K562 (cell line): ENCODE measurements around the gene FOXN3. TPM values are rescaled to one million over a fixed set of nuclear protein-coding genes. Genes with fewer than 3 reads are reported as not detected.

Experiments
- ATAC-seq: fragments of 200-7000 bp; cut with Tn5 transposase; 3 replicates; pipeline ENCODE4 v1.9.1; 2020; ENCODE audit warnings: moderate library complexity
- BruUV-seq: library from RNA; stranded (reverse); fragments of 400-500 nt; replicated peaks from 2 replicates; lab custom pipeline; 2021; lab: Mats Ljungman, UMichigan
- CTCF ChIA-PET: fragments of 300-600 bp; formaldehyde crosslinking; extraction: SDS; loops from one replicate; lab custom pipeline; 2021; ENCODE audit warnings: low intra/inter-chr PET ratio; lab: Yijun Ruan, JAX
- POLR2A ChIA-PET: fragments of 300-600, 350-650 bp; sonication (Branson Sonifier 250); formaldehyde crosslinking; extraction: SDS; loops from one replicate; lab custom pipeline; 2021; ENCODE audit warnings: antibody characterized with exemption, inconsistent platforms; lab: Yijun Ruan, JAX
- DNase-seq, 4 experiments: peaks; one replicate each; pipeline versions ENCODE4 v3.0.0 to v3.0.0-alpha.2; 2011 to 2018; ENCODE audit warnings: low spot score in 3 of 4, mixed read lengths in 3 of 4; ENCODE audit errors: extremely low read depth in 1 of 4
- FAIRE-seq: peaks from 2 replicates; lab custom pipeline; 2011; peaks lifted over from hg19 to GRCh38; lab: Jason Lieb, UNC
- H2AFZ ChIP-seq: 2 replicates; pipeline ENCODE4 v1.6.0; 2011; ENCODE audit warnings: low read depth, low read length, control low read depth, inconsistent platforms
- H3K27ac ChIP-seq: fragments of 200-600 bp; 3 replicates; pipeline ENCODE4 v1.8.0; 2011; ENCODE audit warnings: low read depth, mild to moderate bottlenecking, control low read depth, inconsistent platforms, low read length, moderate library complexity, mixed read lengths; ENCODE audit errors: extremely low read depth
- H3K27me3 ChIP-seq, 2 experiments: fragments of 300-600 bp in 1 of 2; 2 replicates in 1 of 2; 3 replicates in 1 of 2; pipeline versions ENCODE4 v1.6.0 to v1.8.0; 2011; ENCODE audit warnings: inconsistent platforms in 2 of 2, low read length in 2 of 2, mild to moderate bottlenecking in 1 of 2, mixed read lengths in 1 of 2, moderate library complexity in 1 of 2; ENCODE audit not compliant: control insufficient read depth in 2 of 2, insufficient read depth in 2 of 2
- H3K36me3 ChIP-seq: fragments of 300-600 bp; 3 replicates; pipeline ENCODE4 v1.8.0; 2011; ENCODE audit warnings: mild to moderate bottlenecking, low read length, inconsistent platforms; ENCODE audit not compliant: control insufficient read depth, insufficient read depth
- H3K4me1 ChIP-seq, 2 experiments: fragments of 200-600 bp in 1 of 2; replicated peaks in 1 of 2; 2 replicates in 1 of 2; 3 replicates in 1 of 2; pipeline versions ENCODE4 v1.5.1 to v1.8.0; 2011; ENCODE audit warnings: inconsistent platforms in 2 of 2, low read length in 2 of 2, mild to moderate bottlenecking in 1 of 2, mixed read lengths in 1 of 2, moderate library complexity in 1 of 2; ENCODE audit not compliant: control insufficient read depth in 2 of 2, insufficient read depth in 2 of 2
- H3K4me2 ChIP-seq: 2 replicates; pipeline ENCODE4 v1.6.1; 2011; ENCODE audit warnings: low read length, control low read depth, inconsistent platforms, mixed read lengths; ENCODE audit not compliant: insufficient read depth
- H3K4me3 ChIP-seq: fragments of 200-600 bp; sonication (generic), shearing (Covaris generic); 2 replicates; pipeline ENCODE4 v1.5.1; 2016; ENCODE audit warnings: control low read depth, inconsistent platforms
- H3K79me2 ChIP-seq: fragments of 200-600 bp; 3 replicates; pipeline ENCODE4 v1.8.0; 2011; ENCODE audit warnings: low read length, inconsistent platforms; ENCODE audit not compliant: control insufficient read depth, insufficient read depth
- H3K9ac ChIP-seq, 2 experiments: 2 replicates each; pipeline versions ENCODE4 v1.6.0 to v1.6.1; 2011; ENCODE audit warnings: low read depth in 2 of 2, low read length in 2 of 2, control low read depth in 1 of 2, inconsistent platforms in 1 of 2, mild to moderate bottlenecking in 1 of 2, mixed read lengths in 1 of 2; ENCODE audit not compliant: insufficient read depth in 1 of 2
- H3K9me1 ChIP-seq: one replicate; pipeline ENCODE4 v1.6.0; 2011; ENCODE audit warnings: inconsistent platforms, mild to moderate bottlenecking, low read length, moderate library complexity; ENCODE audit not compliant: control insufficient read depth, insufficient read depth
- H3K9me3 ChIP-seq: replicated peaks from 2 replicates; pipeline ENCODE4 v1.5.1; 2011; ENCODE audit warnings: low read depth, low read length, inconsistent platforms; ENCODE audit not compliant: control insufficient read depth, insufficient read depth
- H4K20me1 ChIP-seq: replicated peaks from 2 replicates; pipeline ENCODE4 v1.6.1; 2011; ENCODE audit warnings: low read length, inconsistent platforms, mixed read lengths; ENCODE audit not compliant: control insufficient read depth, insufficient read depth
- BRD9 ChIP-seq: fragments of 450-650 bp; IDR thresholded peaks from 2 replicates; pipeline ENCODE4 v1.6.1; 2018; ENCODE audit warnings: low read depth; ENCODE audit not compliant: partially characterized antibody
- HNRNPK ChIP-seq: fragments of 200-400 bp; formaldehyde crosslinking; IDR thresholded peaks from one replicate; pipeline ENCODE4 v1.6.1; 2018; ENCODE audit warnings: mild to moderate bottlenecking, low read depth, low read length; ENCODE audit not compliant: poor library complexity, severe bottlenecking
- MAX ChIP-seq: sonication (generic); formaldehyde crosslinking; IDR thresholded peaks from 2 replicates; pipeline ENCODE4 v1.9.0; 2022; ENCODE audit warnings: mild to moderate bottlenecking, missing genetic modification reagents
- POLR3A ChIP-seq: IDR thresholded peaks from 2 replicates; pipeline ENCODE4 v1.6.1; 2011; ENCODE audit warnings: borderline replicate concordance, mild to moderate bottlenecking, moderate library complexity; ENCODE audit not compliant: insufficient read length, insufficient read depth; ENCODE audit errors: extremely low read depth
- RFX1 ChIP-seq: fragments of 450-650 bp; IDR thresholded peaks from 2 replicates; pipeline ENCODE4 v1.6.1; 2016; ENCODE audit warnings: mild to moderate bottlenecking, moderate library complexity
- ZBTB12 ChIP-seq: fragments of 250-450 bp; sonication (Bioruptor Pico); IDR thresholded peaks from 2 replicates; pipeline ENCODE4 v1.4.0; 2020
- WGBS: fragments of 100-300 bp; shearing (Covaris generic); methylation state at CpG from one replicate; pipeline ENCODE4 v1.1.6; 2016; ENCODE audit warnings: low coverage, mixed read lengths; ENCODE audit not compliant: insufficient coverage; ENCODE audit errors: missing lambda C conversion rate; 5-methylcytosine and 5-hydroxymethylcytosine counted together
- in situ Hi-C: fragments of 300-500 bp; cut with MboI; formaldehyde crosslinking; loops from 4 replicates; pipeline ENCODE4 v1.15.0; 2018; ENCODE audit warnings: inconsistent platforms, mixed read lengths
- intact Hi-C: fragments of 100-400 bp; cut with micrococcal nuclease; formaldehyde crosslinking; loops from 2 replicates; pipeline ENCODE4 v1.14.2; 2022
- polyA plus RNA-seq, 8 experiments: library from polyadenylated mRNA; depleted of rRNA in 4 of 8; stranded (reverse) in 5 of 8; unstranded in 3 of 8; fragments of >200 nt; fragmentation: Nextera tagmentation in 2 of 8; fragmentation: Illumina TruSeq in 1 of 8; extraction: Ambion mirVana in 2 of 8; extraction: Trizol in 1 of 8; gene quantifications; 2 replicates each; pipeline versions ENCODE4 v1.2.1 to v1.2.3, GENCODE V29; 2011 to 2014; ENCODE audit warnings: inconsistent platforms in 1 of 8, missing spikeins in 1 of 8
- total RNA-seq, 7 experiments: library from RNA; depleted of rRNA in 6 of 7; stranded (reverse); fragments of >200 nt in 6 of 7; fragmentation: Illumina TruSeq in 2 of 7; extraction: Trizol in 2 of 7; gene quantifications; 2 replicates each; pipeline versions ENCODE4 v1.2.1 to v1.2.3, GENCODE V29; 2011 to 2021; ENCODE audit warnings: low replicate concordance in 1 of 7
- TF ChIP-seq, protein P1 (sequence below): sonication (generic); formaldehyde crosslinking; IDR thresholded peaks from 2 replicates; pipeline ENCODE4 v1.8.0; 2022; ENCODE audit warnings: mild to moderate bottlenecking, missing genetic modification reagents, borderline replicate concordance
- TF ChIP-seq, protein P2 (sequence below): sonication (generic); formaldehyde crosslinking; IDR thresholded peaks from 2 replicates; pipeline ENCODE4 v1.8.0; 2023; ENCODE audit warnings: missing genetic modification reagents, mild to moderate bottlenecking, borderline replicate concordance

The FOXN3 gene
- total and polyA plus RNA-seq, 9 of the 15 experiments (the other 6 are each of a cell fraction or from before 2014, with no cell fraction given), result 0.07 to 1.3 (median 0.40) TPM

DNA sequence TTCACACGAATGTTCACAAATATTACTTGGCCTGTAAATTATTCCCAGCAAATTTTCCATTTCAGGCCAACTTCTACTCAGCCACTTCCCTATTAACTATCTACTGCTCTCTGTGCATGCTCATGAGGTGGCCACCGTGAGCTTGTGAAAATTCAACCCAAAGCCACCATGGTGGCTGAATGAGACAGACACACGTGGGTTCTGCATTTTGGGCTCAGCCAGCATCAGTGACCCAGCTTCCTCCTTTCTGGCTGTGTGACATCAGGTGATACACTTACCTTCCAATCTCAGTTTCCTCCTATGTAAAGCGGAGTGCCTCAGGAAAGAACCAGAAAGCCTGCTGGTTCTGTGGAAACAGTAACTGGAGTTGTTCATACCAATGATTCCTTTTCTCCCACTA is 175.8 kb downstream of the FOXN3 start:
- Histone ChIP-seq H3K4me1 (no peaks in the 10 kb centered on the region), H3K79me2 (no peaks in the 10 kb centered on the region), H3K9me1 (no peaks in the 10 kb centered on the region), H3K27ac (no peak overlapping the region), H3K9ac (no peak overlapping the region), H3K4me2 (no peak overlapping the region), H2AFZ (no peak overlapping the region), H3K9me3 (no peaks in the 10 kb centered on the region), H4K20me1 (no peaks in the 10 kb centered on the region), H3K4me3 (no peak overlapping the region), H3K36me3 (no peaks in the 10 kb centered on the region), H3K27me3 (peaks cover 0 to 4% of the 10 kb centered on the region in 2 experiments; a peak in 2 of 5 replicates)
- POLR2A ChIA-PET, result no interaction called here
- no TSS peak for BruUV-seq
- DNase-seq (no peak), ATAC-seq (no peak), FAIRE-seq (no peak)
- TF ChIP-seq BRD9 (no peak), RFX1 (no peak), POLR3A (no peak), MAX (CRISPR knock-in tag) (no peak), HNRNPK (no peak), ZBTB12 (CRISPR knock-in tag) (no peak)
- TF ChIP-seq, protein P1, sequence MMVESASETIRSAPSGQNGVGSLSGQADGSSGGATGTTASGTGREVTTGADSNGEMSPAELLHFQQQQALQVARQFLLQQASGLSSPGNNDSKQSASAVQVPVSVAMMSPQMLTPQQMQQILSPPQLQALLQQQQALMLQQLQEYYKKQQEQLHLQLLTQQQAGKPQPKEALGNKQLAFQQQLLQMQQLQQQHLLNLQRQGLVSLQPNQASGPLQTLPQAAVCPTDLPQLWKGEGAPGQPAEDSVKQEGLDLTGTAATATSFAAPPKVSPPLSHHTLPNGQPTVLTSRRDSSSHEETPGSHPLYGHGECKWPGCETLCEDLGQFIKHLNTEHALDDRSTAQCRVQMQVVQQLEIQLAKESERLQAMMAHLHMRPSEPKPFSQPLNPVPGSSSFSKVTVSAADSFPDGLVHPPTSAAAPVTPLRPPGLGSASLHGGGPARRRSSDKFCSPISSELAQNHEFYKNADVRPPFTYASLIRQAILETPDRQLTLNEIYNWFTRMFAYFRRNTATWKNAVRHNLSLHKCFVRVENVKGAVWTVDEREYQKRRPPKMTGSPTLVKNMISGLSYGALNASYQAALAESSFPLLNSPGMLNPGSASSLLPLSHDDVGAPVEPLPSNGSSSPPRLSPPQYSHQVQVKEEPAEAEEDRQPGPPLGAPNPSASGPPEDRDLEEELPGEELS, result no peak
- TF ChIP-seq, protein P2, sequence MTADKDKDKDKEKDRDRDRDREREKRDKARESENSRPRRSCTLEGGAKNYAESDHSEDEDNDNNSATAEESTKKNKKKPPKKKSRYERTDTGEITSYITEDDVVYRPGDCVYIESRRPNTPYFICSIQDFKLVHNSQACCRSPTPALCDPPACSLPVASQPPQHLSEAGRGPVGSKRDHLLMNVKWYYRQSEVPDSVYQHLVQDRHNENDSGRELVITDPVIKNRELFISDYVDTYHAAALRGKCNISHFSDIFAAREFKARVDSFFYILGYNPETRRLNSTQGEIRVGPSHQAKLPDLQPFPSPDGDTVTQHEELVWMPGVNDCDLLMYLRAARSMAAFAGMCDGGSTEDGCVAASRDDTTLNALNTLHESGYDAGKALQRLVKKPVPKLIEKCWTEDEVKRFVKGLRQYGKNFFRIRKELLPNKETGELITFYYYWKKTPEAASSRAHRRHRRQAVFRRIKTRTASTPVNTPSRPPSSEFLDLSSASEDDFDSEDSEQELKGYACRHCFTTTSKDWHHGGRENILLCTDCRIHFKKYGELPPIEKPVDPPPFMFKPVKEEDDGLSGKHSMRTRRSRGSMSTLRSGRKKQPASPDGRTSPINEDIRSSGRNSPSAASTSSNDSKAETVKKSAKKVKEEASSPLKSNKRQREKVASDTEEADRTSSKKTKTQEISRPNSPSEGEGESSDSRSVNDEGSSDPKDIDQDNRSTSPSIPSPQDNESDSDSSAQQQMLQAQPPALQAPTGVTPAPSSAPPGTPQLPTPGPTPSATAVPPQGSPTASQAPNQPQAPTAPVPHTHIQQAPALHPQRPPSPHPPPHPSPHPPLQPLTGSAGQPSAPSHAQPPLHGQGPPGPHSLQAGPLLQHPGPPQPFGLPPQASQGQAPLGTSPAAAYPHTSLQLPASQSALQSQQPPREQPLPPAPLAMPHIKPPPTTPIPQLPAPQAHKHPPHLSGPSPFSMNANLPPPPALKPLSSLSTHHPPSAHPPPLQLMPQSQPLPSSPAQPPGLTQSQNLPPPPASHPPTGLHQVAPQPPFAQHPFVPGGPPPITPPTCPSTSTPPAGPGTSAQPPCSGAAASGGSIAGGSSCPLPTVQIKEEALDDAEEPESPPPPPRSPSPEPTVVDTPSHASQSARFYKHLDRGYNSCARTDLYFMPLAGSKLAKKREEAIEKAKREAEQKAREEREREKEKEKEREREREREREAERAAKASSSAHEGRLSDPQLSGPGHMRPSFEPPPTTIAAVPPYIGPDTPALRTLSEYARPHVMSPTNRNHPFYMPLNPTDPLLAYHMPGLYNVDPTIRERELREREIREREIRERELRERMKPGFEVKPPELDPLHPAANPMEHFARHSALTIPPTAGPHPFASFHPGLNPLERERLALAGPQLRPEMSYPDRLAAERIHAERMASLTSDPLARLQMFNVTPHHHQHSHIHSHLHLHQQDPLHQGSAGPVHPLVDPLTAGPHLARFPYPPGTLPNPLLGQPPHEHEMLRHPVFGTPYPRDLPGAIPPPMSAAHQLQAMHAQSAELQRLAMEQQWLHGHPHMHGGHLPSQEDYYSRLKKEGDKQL (CRISPR knock-in tag), result no peak
- in situ Hi-C loops, result no loop called here
- intact Hi-C loops, result no loop called here
- CTCF ChIA-PET, result no interaction called here
- WGBS, result 0% methylated on average over 4 of the region's 4 CpGs
